ENCODE measurements around the gene OTOS.

OTOS gene

GRCh38 chr2:240135706-240136012, 4.8 kb downstream of the OTOS start:
- DNase-seq = peak; percentile 10

GRCh38 chr2:240134956-240135520, 5.4 kb downstream of the OTOS start:
- DNase-seq = no peak

GRCh38 chr2:240134466-240134865, 6.0 kb downstream of the OTOS start:
- no peak for DNase-seq

- DNase-seq = no peak
Measured at GRCh38 chr2:240133401-240133800, 7.1 kb downstream of the OTOS start.

GRCh38 chr2:240132651-240132980, 7.8 kb downstream of the OTOS start:
- no peak for DNase-seq

GRCh38 chr2:240131941-240132650, 8.4 kb downstream of the OTOS start:
- DNase-seq = no peak

- no peak for DNase-seq
Measured at GRCh38 chr2:240131296-240131695, 9.2 kb downstream of the OTOS start.

- DNase-seq = no peak
Measured at GRCh38 chr2:240130393-240131195, 9.9 kb downstream of the OTOS start.

GRCh38 chr2:240129731-240130392, 10.6 kb downstream of the OTOS start:
- DNase-seq = no peak

GRCh38 chr2:240129311-240129710, 11.1 kb downstream of the OTOS start:
- DNase-seq = no peak

GRCh38 chr2:240128608-240129145, 11.8 kb downstream of the OTOS start:
- no peak for DNase-seq

- DNase-seq = no peak
Measured at GRCh38 chr2:240127911-240128607, 12.4 kb downstream of the OTOS start.

- DNase-seq = no peak
Measured at GRCh38 chr2:240127191-240127750, 13.2 kb downstream of the OTOS start.

GRCh38 chr2:240126731-240127130, 13.7 kb downstream of the OTOS start:
- no peak for DNase-seq

- DNase-seq = no peak
Measured at GRCh38 chr2:240125742-240126141, 14.7 kb downstream of the OTOS start.

GRCh38 chr2:240124651-240125030, 15.8 kb downstream of the OTOS start:
- no peak for DNase-seq

- DNase-seq = no peak
Measured at GRCh38 chr2:240123821-240124650, 16.4 kb downstream of the OTOS start.

- no peak for DNase-seq
Measured at GRCh38 chr2:240121675-240122074, 18.8 kb downstream of the OTOS start.

- DNase-seq = no peak
Measured at GRCh38 chr2:240121190-240121589, 19.3 kb downstream of the OTOS start.

GRCh38 chr2:240114233-240114632, 26.2 kb downstream of the OTOS start:
- no peak for DNase-seq

- no peak for DNase-seq
Measured at GRCh38 chr2:240112914-240113690, 27.4 kb downstream of the OTOS start.
